ENCODE results near the gene CLSTN1. TPM values are rescaled to one million over a fixed set of nuclear protein-coding genes. Genes with fewer than 3 reads are reported as not detected.

The CLSTN1 gene
- total RNA-seq = 187 and 507 TPM in 2 replicates

GRCh38 chr1:9823943-9824701 lies at the start of gene CLSTN1:
Gene CLSTN1 (minus strand): TSS chr1:9823965. CDS start chr1:9823733, 232 bp downstream.

Other genes with a start within 250 kb of the CLSTN1 start
- 2.1 and 9.8 TPM in 2 replicates for gene TMEM201, start 235.1 kb downstream of the CLSTN1 start, total RNA-seq
- gene PIK3CD, start 172.2 kb downstream of the CLSTN1 start, total RNA-seq = 8.2 and 13.9 TPM in 2 replicates
- 82.7 and 88.7 TPM in 2 replicates for gene CTNNBIP1, start 86.3 kb upstream of the CLSTN1 start, total RNA-seq
- 46.3 and 51.3 TPM in 2 replicates for gene LZIC, start 119.4 kb upstream of the CLSTN1 start, total RNA-seq
- 14.7 and 18.7 TPM in 2 replicates for gene NMNAT1, start 119.5 kb upstream of the CLSTN1 start, total RNA-seq
- gene RBP7, start 173.3 kb upstream of the CLSTN1 start, total RNA-seq = 0.28 TPM in 1 of 2 replicates, not detected in the other
- gene UBE4B, start 209.0 kb upstream of the CLSTN1 start, total RNA-seq = 21.5 and 46.1 TPM in 2 replicates

Measured in nasal cavity respiratory epithelium epithelial cell of viscerocranial mucosa (primary cell).